Bronchial epithelial cell (primary cell): ENCODE results near the gene GALNT10. TPM values are rescaled to one million over a fixed set of nuclear protein-coding genes. Genes with fewer than 3 reads are reported as not detected.

ENCODE experiments used
- DNase-seq: peaks from one replicate; pipeline ENCODE4 v3.0.0-alpha.2; 2010; ENCODE audit warnings: low read depth
- FAIRE-seq: peaks from 2 replicates; lab custom pipeline; 2011; peaks lifted over from hg19 to GRCh38; lab: Jason Lieb, UNC
- H3K27me3 ChIP-seq: 2 replicates; pipeline ENCODE4 v1.5.1; 2011; ENCODE audit warnings: low read length; ENCODE audit not compliant: control insufficient read depth, insufficient read depth
- H3K36me3 ChIP-seq: 2 replicates; pipeline ENCODE4 v1.5.1; 2011; ENCODE audit warnings: low read length; ENCODE audit not compliant: control insufficient read depth, insufficient read depth
- H3K4me3 ChIP-seq: 2 replicates; pipeline ENCODE4 v1.5.1; 2011; ENCODE audit warnings: mild to moderate bottlenecking, low read depth, low read length, control low read depth
- CTCF ChIP-seq: IDR thresholded peaks from 2 replicates; pipeline ENCODE4 v1.5.1; 2011; ENCODE audit warnings: mild to moderate bottlenecking, moderate library complexity, low read length, control low read depth, inconsistent platforms; ENCODE audit not compliant: insufficient read depth, severe bottlenecking
- total RNA-seq: library from RNA; depleted of rRNA; stranded (reverse); fragments of >200 nt; gene quantifications from 2 replicates; pipeline ENCODE4 v1.2.1, GENCODE V29; 2014

GALNT10 gene
- total RNA-seq, 1 donor from 2014 or later: 3.9 TPM

GRCh38 chr5:154429341-154429740 is 238.8 kb downstream of the GALNT10 start:
- Histone ChIP-seq H3K36me3 (no peaks in the 10 kb centered on the region), H3K27me3 (no peaks in the 10 kb centered on the region), H3K4me3 (no peak overlapping the region)
- no peak for DNase-seq
- TF ChIP-seq CTCF: no peak
- no peak for FAIRE-seq

- DNase-seq (no peak), FAIRE-seq (no peak)
- Histone ChIP-seq H3K36me3 (no peaks in the 10 kb centered on the region), H3K4me3 (no peak overlapping the region), H3K27me3 (no peaks in the 10 kb centered on the region)
- no peak for TF ChIP-seq CTCF
Observed at GRCh38 chr5:154430466-154430865, 239.9 kb downstream of the GALNT10 start.

GRCh38 chr5:154430961-154431630 is 240.6 kb downstream of the GALNT10 start:
- TF ChIP-seq CTCF: no peak
- Histone ChIP-seq H3K4me3 (no peak overlapping the region), H3K27me3 (no peaks in the 10 kb centered on the region), H3K36me3 (peaks cover 4% of the 10 kb centered on the region)
- DNase-seq (no peak), FAIRE-seq (no peak)

GRCh38 chr5:154435226-154435625 is 244.7 kb downstream of the GALNT10 start:
- Histone ChIP-seq H3K27me3 (no peaks in the 10 kb centered on the region), H3K4me3 (no peak overlapping the region), H3K36me3 (peaks cover 10% of the 10 kb centered on the region)
- FAIRE-seq: no peak
- no peak for TF ChIP-seq CTCF
- no peak for DNase-seq

- Histone ChIP-seq H3K36me3 (peaks cover 14% of the 10 kb centered on the region), H3K27me3 (no peaks in the 10 kb centered on the region), H3K4me3 (no peak overlapping the region)
- TF ChIP-seq CTCF: no peak
- no peak for FAIRE-seq
- peak; percentile 26 for DNase-seq
Observed at GRCh38 chr5:154437281-154437965, 246.9 kb downstream of the GALNT10 start.
